Measurements from ENCODE around the gene SLCO4A1.

- TF ChIP-seq POLR2A (IDR thresholded peaks at IDR 0.05) (no peak), CTCF (IDR thresholded peaks at IDR 0.05) (no peak)
These were observed 67.2 kb downstream of the SLCO4A1 start for GRCh38 chr20:62709537-62709905.
